ENCODE data around the gene DUS2.

DUS2 gene

GRCh38 chr16:68128577-68129305 is 105.7 kb downstream of the DUS2 start:
- no peak for DNase-seq (ENCODE audit: low read depth)

All from activated T-cell treated with anti-CD3 and anti-CD28 coated beads for 1 hour (primary cell).